ENCODE measurements around the gene KDM8.

Gene KDM8

GRCh38 chr16:27217256-27217655 is 13.9 kb downstream of the KDM8 start:
- no peak for DNase-seq

- no peak for DNase-seq
These were observed 15.4 kb downstream of the KDM8 start for GRCh38 chr16:27218756-27219155.

GRCh38 chr16:27219161-27219560 is 15.8 kb downstream of the KDM8 start:
- no peak for DNase-seq

GRCh38 chr16:27220120-27220519 is 16.8 kb downstream of the KDM8 start:
- DNase-seq, result no peak

DNA sequence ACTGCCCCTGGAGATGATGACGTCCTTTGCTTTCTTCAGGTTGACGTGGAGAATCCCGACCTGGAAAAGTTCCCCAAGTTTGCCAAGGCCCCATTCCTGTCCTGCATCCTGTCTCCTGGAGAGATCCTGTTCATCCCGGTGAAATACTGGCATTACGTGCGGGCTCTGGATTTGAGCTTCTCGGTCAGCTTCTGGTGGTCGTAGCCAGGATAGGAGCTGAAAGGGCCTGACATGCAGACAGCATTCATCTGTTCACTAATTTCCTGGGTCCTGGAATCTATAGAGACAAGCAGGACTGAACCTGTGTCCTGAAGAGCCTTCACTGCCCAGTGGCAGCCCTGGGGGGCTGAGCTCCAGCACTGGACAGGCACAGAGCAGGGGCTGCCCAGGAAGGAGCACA is 17.2 kb downstream of the KDM8 start:
- no peak for DNase-seq

DNA sequence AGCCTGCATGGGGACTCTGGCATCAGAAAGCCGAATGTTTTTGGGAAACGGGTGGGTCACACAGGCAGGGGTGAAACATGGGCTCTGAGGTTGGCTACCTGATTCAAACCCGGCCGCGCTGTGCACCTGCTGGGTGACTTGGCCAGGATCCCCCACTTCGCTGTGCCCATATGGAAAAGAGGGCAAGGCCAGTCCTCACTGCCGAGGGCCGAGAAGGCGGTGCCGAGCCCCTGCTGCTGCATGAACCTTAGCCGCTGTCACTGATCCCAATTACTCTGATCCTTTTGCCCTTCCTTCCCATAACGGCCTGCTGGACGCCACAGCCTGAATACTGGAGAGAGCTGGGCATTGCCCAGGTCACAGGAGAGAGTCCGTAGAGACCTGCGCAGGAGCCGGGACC is 17.7 kb downstream of the KDM8 start:
- no peak for DNase-seq

GRCh38 chr16:27221576-27222248 is 18.4 kb downstream of the KDM8 start:
- DNase-seq, result no peak

DNA sequence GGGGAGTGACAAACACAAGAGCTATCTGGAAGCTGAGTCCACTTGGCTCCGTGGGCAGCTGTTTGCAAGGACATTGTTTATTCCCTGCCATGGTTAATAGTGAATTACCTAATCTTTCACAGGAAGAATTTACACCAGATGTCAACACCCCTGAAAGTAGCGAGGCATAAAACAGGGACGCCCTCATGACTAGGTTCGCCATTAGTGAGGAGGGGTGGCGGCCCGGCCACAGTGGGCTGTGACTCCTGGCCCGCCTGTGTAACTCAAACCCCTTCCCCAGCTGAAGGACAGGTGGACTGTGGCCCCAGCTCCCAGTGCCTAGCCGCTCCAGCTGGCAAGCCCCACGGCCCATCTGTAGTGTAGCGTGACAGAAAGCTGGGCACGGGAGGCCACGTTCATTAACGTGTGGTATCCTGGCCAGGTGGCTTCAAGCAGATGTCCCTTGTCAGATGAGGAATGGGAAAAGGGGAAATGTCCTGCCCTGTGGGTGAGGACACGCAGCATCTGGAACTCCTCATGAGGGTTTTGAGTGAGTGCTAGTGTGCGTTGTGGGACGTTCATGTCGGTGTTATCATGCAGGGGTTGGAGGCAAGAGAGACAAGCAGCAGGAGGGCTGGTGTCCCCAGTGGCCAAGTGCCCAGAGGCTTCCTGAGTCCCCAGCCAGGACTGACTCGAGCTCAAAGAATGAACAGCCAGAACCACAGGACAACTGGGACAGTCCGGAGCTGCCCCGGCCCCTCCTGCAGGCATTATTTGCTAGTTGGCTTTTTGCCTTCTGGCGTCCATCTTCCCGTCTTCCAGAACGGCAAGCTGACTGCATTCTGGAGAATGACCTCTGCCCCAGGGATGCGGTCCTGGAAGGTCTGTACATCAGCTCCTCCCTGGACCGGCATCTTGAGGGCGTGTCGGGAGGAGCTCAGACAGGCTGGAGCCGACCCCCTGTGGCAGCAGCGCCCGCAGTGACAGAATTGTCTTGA is 19.2 kb downstream of the KDM8 start:
- DNase-seq, result no peak

DNA sequence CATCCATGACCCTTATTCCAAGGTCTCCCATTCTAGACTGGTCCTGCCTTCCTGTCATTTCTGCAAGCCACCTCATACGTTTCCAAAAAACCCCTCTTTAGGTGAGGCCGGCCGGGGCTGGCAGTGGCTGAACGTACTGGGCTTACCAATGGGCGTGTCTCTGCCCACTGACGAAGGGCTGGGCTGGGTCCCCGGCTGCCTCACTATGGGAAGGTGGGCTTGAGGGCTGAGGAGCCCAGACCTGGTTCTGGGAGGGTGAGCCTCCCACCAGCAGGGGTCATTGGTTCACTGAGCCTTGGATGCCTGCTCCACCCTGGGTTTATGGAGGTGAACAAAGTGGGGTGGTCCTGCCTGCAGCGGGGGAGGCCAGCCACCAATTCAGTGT is 19.9 kb downstream of the KDM8 start:
- DNase-seq, result no peak

DNA sequence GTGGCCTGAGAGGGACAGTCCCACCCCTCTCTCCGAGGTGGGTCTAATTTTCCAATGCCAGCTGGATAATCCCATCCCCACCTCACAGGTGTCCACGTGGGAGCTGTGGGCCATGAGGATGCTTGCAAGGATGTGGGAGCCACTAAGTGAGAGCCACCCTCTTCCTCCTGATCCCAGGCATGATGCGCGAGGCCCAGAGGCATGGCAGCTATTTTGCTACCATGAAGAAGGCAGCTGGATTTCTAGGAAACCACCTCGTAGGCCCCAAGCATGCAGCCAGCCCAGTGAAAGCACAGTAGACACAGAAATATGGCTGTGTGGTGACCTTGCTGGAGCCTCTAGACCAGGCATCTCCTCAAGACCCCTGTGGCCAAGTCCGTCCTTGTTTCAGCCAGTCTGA is 20.4 kb downstream of the KDM8 start:
- no peak for DNase-seq

DNA sequence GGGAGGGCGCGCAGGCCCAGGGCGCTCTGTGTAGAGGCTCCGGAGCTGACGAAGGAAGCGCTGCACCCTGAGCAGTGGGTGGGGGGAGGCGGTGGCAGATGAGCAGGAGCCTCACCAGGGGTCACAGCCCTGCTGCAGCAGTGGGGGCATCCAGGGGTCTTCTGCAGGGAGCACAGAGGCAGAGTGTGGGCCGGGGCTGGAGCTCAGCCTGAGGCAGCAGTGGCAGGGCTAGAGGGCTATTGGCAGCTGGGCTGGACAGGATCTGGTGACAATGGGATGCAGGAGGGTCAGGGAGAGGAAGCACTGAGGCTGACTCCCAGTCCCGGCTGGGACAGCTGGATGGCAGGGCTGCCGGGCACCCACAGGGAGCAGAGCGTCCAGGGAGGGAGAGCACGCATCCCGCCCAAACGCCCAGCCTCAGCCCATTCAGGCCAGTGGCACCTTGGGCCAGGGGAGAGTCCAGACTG is 21.0 kb downstream of the KDM8 start:
- no peak for DNase-seq

DNA sequence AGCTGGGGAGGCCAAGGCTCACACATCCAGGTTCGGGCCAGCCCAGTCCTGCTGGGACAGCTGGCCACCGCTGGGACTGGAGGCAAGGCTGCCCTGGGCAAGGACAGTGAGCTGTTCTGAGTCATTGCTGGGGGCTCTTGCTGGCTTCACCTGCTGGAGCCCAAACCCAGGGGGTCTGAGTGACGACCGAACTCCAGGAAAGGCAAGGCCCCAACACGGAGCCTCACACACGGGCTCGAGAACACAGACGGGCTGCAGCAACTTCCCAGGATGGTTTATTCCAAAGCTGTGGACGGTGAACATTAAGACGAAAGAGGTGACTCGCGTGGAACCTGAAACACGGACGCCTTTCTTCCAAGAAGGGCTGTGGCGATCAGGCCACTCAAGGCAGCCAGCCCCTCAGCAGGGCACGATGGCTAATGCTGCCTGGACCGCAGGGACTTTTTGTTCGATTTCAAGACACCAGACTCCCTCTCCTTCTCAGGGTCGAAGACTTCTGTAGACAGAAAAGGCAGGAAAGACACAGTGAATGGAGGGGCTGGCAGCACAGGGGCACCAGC is 21.5 kb downstream of the KDM8 start:
- no peak for DNase-seq

- no peak for DNase-seq
These were observed 22.4 kb downstream of the KDM8 start for GRCh38 chr16:27225536-27226360.

DNA sequence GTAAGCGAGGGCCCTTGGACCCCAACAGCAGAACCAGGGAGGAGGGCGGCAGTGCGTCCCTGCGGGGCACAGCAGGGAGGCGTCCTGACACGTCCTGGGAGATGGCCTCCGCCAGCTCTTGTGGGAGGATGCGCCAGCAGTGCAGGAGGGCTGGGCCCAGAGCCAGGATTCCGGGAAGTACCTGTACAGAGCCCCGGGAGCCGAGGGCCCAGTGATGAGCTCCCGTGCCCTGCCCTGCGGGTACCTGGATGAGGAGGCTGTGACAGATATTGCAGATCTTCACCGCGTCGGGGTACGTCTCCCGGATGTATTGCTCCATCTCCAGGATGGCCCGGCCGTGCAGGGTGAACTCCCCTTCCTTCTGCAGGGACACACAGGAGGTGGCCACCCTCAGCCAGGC is 23.1 kb downstream of the KDM8 start:
- DNase-seq, result no peak

- no peak for DNase-seq
These were observed 23.8 kb downstream of the KDM8 start for GRCh38 chr16:27226976-27227705.

DNA sequence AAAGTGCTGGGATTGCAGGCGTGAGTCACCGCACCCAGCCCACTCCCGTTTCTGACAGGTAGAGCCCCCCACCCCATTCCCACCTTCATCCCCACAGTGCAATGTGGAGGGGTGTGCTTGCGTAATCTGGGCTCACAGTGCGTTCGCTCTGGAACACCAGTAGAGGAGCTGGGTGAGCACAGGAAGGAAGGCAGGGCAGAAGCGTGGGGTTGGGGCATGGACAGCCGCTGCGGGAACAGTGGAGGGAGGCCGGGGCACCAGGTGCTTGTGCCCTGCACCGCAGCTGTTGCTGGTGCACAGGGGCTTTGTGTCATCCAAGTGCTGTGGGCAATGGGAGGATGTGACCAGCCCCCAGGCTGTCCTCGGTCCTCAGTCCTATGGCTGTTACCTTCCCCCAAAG is 24.7 kb downstream of the KDM8 start:
- no peak for DNase-seq

DNA sequence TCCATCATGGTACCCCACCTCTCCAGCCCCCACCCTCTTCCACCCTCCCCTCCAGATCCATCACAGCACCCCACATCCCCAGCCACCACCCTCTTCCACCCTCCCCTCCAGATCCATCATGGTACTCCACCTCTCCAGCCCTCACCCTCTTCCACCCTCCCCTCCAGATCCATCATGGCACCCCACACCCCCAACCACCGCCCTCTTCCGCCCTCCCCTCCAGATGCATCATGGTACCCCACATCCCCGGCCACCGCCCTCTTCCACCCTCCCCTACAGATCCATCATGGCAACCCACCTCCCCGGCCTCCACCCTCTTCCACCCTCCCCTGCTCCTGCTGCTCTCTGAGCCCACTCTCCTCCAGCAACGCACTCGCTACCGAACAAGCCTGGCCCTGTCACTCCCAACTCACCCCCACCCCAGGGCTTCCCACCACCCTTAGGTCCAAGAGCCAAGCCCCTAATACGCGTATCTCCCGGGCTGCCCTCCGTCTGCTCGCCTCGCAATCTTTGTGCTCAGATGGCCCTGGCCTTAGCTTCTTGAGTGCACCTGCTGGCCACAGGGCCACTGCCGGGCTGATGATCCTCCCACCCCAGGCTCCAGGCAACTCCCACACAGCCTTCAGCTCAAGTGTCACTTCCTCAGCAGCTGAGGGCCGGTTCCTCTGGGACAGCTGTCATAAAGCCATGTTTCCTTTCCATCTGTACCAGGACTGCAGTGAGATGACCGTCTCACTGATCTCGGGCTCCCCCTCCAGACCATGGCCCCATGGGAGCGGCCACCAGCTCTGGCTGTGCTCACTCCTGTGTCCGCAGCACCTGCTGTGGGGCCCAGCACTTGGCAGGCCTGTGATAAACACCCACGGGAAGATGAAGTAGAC is 25.5 kb downstream of the KDM8 start:
- no peak for DNase-seq

DNA sequence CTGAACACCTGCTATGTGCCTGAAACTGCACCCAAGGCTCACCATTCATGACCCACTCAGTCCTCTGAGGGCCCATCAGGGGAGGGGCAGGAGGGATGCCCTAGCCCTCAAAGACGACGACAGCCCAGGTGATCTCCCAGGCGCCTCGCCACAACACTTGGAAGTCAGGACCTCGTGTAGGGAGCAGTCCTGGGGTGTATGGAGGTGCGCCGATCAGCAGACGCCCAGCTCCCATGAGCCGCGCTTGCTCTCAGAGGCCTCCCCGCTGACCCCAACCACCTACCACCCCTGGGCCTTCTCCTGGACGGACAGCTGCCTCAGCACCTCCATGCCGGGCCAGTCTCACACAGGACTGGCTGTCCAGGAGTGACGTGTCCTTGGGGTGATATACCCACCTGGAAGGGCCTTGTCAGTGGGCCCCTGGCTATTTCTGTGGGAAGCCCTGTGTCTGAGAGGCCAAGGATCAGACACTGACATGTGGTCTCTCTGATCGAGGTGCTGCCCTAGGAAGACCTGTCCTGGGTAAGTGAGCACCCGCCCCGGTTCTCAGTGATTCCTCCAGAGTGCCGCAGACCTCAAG is 26.7 kb downstream of the KDM8 start:
- DNase-seq, result no peak

DNA sequence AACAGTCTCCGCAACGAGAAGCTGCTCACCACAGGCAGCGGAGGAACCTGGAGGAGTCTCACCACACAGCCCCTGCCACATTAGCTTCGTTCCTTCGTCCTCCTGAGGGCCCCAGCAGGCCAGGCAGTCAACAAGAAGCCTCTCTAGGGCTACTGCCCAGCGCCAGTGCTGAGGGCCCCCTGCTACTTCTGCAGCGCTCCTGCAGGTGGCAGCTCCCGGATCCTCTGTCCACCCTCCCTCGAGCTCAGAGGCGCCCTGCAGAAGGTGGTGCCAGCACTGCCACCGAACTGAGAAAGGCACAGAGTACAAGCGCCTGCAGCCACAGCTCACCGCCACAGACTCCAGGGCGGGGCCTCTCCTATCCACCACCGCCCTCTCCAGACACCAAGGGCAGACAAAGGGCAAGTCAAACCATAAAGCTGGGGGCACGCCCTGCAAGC is 27.3 kb downstream of the KDM8 start:
- peak; percentile 82 for DNase-seq

DNA sequence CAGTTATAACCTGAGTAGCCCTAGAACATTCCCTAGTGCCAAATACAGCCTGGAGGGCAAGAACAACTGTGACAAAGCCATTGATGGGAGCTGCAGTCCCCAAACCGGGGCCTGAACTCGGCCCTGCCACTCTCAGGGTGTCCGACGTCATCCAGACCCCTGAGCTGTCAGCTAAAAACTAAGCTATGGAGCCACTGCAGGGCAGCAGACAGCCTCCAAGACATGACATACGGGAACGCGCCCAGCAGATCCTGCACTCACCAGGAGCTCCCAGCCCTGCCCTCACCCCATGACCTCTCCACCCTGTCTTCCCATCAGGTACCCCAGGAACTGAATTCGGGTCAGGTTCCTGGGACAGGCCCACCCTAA is 28.4 kb downstream of the KDM8 start:
- no peak for DNase-seq
